Activated CD8-positive, alpha-beta memory T cell treated with anti-CD3 and anti-CD28 coated beads, Interleukin-2, amount 10 ng/mL, durations not matched to agents 7 days and 5 days (primary cell): ENCODE measurements around the gene DOC2A. TPM values are rescaled to one million over a fixed set of nuclear protein-coding genes. Genes with fewer than 3 reads are reported as not detected.

Source experiments
- ATAC-seq: fragments of 150-1000 bp; cut with Tn5 transposase; one replicate; pipeline ENCODE4 v1.10.0; 2021; ENCODE audit warnings: moderate library complexity
- CTCF ChIA-PET: fragments of 350-600 bp; sonication (Branson Sonifier 250); formaldehyde crosslinking; loops from one replicate; lab custom pipeline; 2021; ENCODE audit warnings: antibody characterized with exemption; lab: Charles Lee
- DNase-seq: peaks from one replicate; pipeline ENCODE4 v3.0.0-alpha.2; 2020
- H3K27ac Mint-ChIP-seq: one replicate; pipeline ENCODE4 v1.8.0; 2021; ENCODE audit warnings: mild to moderate bottlenecking, mixed read lengths
- H3K27me3 Mint-ChIP-seq: one replicate; pipeline ENCODE4 v1.8.0; 2021; ENCODE audit warnings: mixed read lengths
- H3K36me3 Mint-ChIP-seq: one replicate; pipeline ENCODE4 v1.8.0; 2021; ENCODE audit warnings: mild to moderate bottlenecking, mixed read lengths
- H3K4me1 Mint-ChIP-seq: one replicate; pipeline ENCODE4 v1.8.0; 2021; ENCODE audit warnings: mixed read lengths
- H3K4me3 Mint-ChIP-seq: one replicate; pipeline ENCODE4 v1.8.0; 2021; ENCODE audit warnings: mild to moderate bottlenecking, moderate library complexity, mixed read lengths
- H3K9me3 Mint-ChIP-seq: one replicate; pipeline ENCODE4 v1.8.0; 2022; ENCODE audit warnings: low read depth, mixed read lengths
- total RNA-seq, 2 experiments: library from RNA; stranded (reverse); gene quantifications; one replicate each; pipeline ENCODE4 v1.2.3, GENCODE V29; 2021

DOC2A gene
- total RNA-seq, 2 experiments from 2014 or later, result 0.49 TPM; not detected in 1

DNA sequence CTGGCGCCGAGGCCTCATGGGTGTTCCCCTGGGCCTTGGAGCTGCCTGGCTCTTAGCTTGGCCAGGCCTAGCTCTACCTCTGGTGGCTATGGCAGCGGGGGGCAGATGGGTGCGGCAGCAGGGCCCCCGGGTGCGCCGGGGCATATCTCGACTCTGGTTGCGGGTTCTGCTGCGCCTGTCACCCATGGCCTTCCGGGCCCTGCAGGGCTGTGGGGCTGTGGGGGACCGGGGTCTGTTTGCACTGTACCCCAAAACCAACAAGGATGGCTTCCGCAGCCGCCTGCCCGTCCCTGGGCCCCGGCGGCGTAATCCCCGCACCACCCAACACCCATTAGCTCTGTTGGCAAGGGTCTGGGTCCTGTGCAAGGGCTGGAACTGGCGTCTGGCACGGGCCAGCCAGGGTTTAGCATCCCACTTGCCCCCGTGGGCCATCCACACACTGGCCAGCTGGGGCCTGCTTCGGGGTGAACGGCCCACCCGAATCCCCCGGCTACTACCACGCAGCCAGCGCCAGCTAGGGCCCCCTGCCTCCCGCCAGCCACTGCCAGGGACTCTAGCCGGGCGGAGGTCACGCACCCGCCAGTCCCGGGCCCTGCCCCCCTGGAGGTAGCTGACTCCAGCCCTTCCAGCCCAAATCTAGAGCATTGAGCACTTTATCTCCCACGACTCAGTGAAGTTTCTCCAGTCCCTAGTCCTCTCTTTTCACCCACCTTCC, 23.3 kb downstream of the DOC2A start:
- Mint-ChIP-seq H3K4me1 (no peaks in the 10 kb centered on the region), H3K27me3 (no peaks in the 10 kb centered on the region), H3K27ac (no peak overlapping the region), H3K4me3 (no peak overlapping the region), H3K9me3 (no peaks in the 10 kb centered on the region), H3K36me3 (peaks cover 43% of the 10 kb centered on the region)
- CTCF ChIA-PET, result interaction anchor here (0.7 to 0.8 kb wide), 2 partner anchors 9 to 14 kb away, joined by 3 read pairs; partner anchors contain the start of gene TAOK2
- ATAC-seq, result no peak
- no peak for DNase-seq

GRCh38 chr16:29986931-29987330, 23.9 kb downstream of the DOC2A start:
- no peaks in the 10 kb centered on the region for H3K9me3 Mint-ChIP-seq
- no peak for ATAC-seq
- peaks cover 44% of the 10 kb centered on the region for H3K36me3 Mint-ChIP-seq
- no peak for DNase-seq
- H3K4me1 Mint-ChIP-seq, result no peaks in the 10 kb centered on the region
- H3K27ac Mint-ChIP-seq, result no peak overlapping the region
- no peaks in the 10 kb centered on the region for H3K27me3 Mint-ChIP-seq
- no peak overlapping the region for H3K4me3 Mint-ChIP-seq
- CTCF ChIA-PET, result interaction anchor here (0.7 to 1.0 kb wide), 2 partner anchors 9 to 10 kb away, joined by 3 read pairs; no protein-coding TSS in a partner anchor

DNA sequence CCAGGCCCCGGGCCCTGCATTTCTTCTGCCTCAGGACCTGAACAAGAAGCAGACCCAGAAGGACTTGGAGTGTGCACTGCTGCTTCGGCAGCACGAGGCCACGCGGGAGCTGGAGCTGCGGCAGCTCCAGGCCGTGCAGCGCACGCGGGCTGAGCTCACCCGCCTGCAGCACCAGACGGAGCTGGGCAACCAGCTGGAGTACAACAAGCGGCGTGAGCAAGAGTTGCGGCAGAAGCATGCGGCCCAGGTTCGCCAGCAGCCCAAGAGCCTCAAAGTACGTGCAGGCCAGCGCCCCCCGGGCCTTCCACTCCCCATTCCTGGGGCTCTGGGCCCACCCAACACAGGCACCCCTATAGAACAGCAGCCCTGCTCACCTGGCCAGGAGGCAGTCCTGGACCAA, 24.6 kb downstream of the DOC2A start:
- DNase-seq (no peak), ATAC-seq (no peak)
- Mint-ChIP-seq H3K9me3 (no peaks in the 10 kb centered on the region), H3K27ac (no peak overlapping the region), H3K27me3 (no peaks in the 10 kb centered on the region), H3K4me1 (no peaks in the 10 kb centered on the region), H3K36me3 (peaks cover 46% of the 10 kb centered on the region), H3K4me3 (no peak overlapping the region)
- CTCF ChIA-PET, result interaction anchor here (1.0 to 1.1 kb wide), 2 partner anchors 11 to 13 kb away, joined by 3 to 4 read pairs; partner anchors contain the start of gene TAOK2

DNA sequence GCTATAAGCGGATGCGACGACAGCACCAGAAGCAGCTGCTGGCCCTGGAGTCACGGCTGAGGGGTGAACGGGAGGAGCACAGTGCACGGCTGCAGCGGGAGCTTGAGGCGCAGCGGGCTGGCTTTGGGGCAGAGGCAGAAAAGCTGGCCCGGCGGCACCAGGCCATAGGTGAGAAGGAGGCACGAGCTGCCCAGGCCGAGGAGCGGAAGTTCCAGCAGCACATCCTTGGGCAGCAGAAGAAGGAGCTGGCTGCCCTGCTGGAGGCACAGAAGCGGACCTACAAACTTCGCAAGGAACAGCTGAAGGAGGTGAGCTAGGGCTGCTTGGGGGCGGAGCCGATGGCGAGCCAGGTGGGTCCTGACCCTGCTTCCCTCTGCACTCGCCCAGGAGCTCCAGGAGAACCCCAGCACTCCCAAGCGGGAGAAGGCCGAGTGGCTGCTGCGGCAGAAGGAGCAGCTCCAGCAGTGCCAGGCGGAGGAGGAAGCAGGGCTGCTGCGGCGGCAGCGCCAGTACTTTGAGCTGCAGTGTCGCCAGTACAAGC, 25.5 kb downstream of the DOC2A start:
- Mint-ChIP-seq H3K4me3 (no peak overlapping the region), H3K27me3 (no peaks in the 10 kb centered on the region), H3K4me1 (no peaks in the 10 kb centered on the region), H3K9me3 (no peaks in the 10 kb centered on the region), H3K27ac (no peak overlapping the region), H3K36me3 (peaks cover 43% of the 10 kb centered on the region)
- ATAC-seq (no peak), DNase-seq (no peak)
- CTCF ChIA-PET, result interaction anchor here (1.1 kb wide), 1 partner anchor 12 kb away, joined by 4 read pairs; the partner anchor contains the start of gene TAOK2

- Mint-ChIP-seq H3K9me3 (no peaks in the 10 kb centered on the region), H3K27ac (no peak overlapping the region), H3K4me1 (no peaks in the 10 kb centered on the region), H3K27me3 (no peaks in the 10 kb centered on the region), H3K4me3 (no peak overlapping the region), H3K36me3 (peaks cover 43% of the 10 kb centered on the region)
- ATAC-seq (no peak), DNase-seq (no peak)
- CTCF ChIA-PET, result no interaction called here
Measured at GRCh38 chr16:29984764-29985147, 26.1 kb downstream of the DOC2A start.

DNA sequence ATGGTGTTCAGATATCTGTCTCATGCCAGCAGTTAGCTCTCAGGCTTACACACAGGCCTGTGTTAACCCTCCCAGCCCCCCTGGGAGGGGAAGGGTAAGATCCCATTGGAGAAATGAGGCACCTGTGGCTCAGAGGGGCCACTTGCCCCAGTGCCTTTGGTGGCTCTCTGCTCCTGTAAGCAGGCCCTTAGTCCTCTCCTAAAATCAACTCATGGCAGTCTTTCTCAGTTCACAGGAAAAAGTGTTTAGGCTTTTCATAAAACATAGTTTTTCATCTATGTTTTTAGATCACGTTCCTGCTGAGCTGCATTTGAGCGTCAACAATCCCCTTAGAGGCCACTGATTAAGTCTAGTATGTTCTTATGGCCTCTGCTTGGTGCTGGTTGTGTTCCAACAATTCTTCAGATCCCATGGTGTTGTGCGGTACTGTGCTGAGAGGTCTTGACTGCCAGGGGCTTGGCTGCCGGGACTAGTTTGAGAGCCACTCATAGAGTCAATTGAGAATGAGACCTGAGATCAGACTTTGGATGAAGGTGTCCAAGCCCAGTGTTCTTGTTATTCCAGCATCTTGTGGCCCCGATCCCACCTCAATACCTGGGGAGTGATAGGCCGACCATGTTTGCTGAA, 26.6 kb downstream of the DOC2A start:
- Mint-ChIP-seq H3K27ac (no peak overlapping the region), H3K36me3 (peaks cover 48% of the 10 kb centered on the region), H3K4me3 (no peak overlapping the region), H3K9me3 (no peaks in the 10 kb centered on the region), H3K4me1 (no peaks in the 10 kb centered on the region), H3K27me3 (no peaks in the 10 kb centered on the region)
- DNase-seq, result no peak
- CTCF ChIA-PET, result no interaction called here
- no peak for ATAC-seq

GRCh38 chr16:29983420-29984136, 27.2 kb downstream of the DOC2A start:
- Mint-ChIP-seq H3K4me3 (no peak overlapping the region), H3K27me3 (no peaks in the 10 kb centered on the region), H3K27ac (no peak overlapping the region), H3K9me3 (no peaks in the 10 kb centered on the region), H3K36me3 (peaks cover 47% of the 10 kb centered on the region), H3K4me1 (no peaks in the 10 kb centered on the region)
- DNase-seq, result no peak
- CTCF ChIA-PET, result no interaction called here
- ATAC-seq, result no peak

DNA sequence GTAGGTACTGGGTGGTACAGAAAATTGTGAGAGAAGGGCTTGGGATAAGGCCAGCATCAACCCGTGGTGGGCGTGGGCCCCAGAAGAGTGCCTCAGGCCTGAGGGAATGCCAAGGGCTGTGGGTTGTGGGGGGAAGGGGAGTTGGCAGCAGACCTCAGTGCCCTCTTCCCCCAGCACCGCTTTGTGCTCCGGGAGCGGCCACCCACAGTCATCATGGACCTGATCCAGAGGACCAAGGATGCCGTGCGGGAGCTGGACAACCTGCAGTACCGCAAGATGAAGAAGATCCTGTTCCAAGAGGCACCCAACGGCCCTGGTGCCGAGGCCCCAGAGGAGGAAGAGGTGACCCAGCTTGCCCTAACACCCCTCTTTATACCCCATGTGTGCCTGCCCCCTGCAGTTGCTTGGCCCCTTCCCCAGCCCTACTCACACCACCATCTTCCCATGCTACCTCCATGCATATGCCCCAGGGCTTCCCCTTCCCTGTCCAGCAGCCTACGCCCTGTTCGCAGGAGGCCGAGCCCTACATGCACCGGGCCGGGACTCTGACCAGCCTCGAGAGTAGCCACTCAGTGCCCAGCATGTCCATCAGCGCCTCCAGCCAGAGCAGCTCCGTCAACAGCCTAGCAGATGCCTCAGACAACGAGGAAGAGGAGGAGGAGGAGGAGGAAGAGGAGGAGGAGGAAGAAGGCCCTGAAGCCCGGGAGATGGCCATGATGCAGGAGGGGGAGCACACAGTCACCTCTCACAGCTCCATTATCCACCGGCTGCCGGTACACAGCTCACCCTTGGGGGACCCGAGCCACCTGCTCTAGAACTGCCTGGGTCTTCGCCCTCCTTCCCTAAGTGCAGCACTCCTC, 28.0 kb downstream of the DOC2A start:
- no peaks in the 10 kb centered on the region for H3K9me3 Mint-ChIP-seq
- no peak overlapping the region for H3K27ac Mint-ChIP-seq
- H3K36me3 Mint-ChIP-seq, result peaks cover 47% of the 10 kb centered on the region
- H3K4me3 Mint-ChIP-seq, result no peak overlapping the region
- CTCF ChIA-PET, result no interaction called here
- DNase-seq, result no peak
- H3K4me1 Mint-ChIP-seq, result no peaks in the 10 kb centered on the region
- H3K27me3 Mint-ChIP-seq, result no peaks in the 10 kb centered on the region
- ATAC-seq, result no peak

DNA sequence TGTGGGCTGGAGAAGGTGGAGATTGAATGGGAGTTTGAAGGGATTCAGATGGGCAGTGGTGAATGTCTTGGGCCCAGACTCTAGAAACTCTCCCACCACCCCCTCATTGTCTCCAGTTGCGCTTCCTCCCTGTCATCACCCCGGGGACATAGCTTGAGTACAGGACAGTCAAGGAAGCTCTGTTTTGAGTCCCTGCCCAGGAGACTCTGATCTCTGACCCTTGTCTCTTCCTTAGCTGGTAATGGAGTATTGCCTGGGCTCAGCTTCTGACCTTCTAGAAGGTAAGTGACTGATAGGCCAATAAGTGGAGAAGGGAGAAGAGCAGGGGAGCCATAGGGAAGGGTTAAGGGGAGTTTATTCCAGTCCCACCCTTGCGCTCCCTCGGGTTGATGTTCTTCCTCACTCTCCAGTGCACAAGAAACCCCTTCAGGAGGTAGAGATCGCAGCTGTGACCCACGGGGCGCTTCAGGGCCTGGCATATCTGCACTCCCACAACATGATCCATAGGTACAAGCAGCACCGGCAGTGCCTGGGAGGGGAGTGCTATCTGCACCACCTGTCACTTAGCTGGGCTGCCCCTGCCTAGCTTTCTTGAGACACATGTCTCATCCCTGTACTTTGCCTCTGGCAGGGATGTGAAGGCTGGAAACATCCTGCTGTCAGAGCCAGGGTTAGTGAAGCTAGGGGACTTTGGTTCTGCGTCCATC, 32.1 kb downstream of the DOC2A start:
- no peak for ATAC-seq
- Mint-ChIP-seq H3K4me1 (peaks cover 22% of the 10 kb centered on the region), H3K9me3 (no peaks in the 10 kb centered on the region), H3K27ac (no peak overlapping the region), H3K27me3 (no peaks in the 10 kb centered on the region), H3K4me3 (no peak overlapping the region), H3K36me3 (peaks cover 29% of the 10 kb centered on the region)
- CTCF ChIA-PET, result interaction anchor here (0.6 to 1.2 kb wide), 2 partner anchors 8 to 54 kb away, joined by 3 read pairs; no protein-coding TSS in a partner anchor
- no peak for DNase-seq

GRCh38 chr16:29978081-29978480, 32.7 kb downstream of the DOC2A start:
- CTCF ChIA-PET, result interaction anchor here (0.6 to 1.3 kb wide), 3 partner anchors 9 to 130 kb away, joined by 3 to 5 read pairs (median 3); no protein-coding TSS in a partner anchor

DNA sequence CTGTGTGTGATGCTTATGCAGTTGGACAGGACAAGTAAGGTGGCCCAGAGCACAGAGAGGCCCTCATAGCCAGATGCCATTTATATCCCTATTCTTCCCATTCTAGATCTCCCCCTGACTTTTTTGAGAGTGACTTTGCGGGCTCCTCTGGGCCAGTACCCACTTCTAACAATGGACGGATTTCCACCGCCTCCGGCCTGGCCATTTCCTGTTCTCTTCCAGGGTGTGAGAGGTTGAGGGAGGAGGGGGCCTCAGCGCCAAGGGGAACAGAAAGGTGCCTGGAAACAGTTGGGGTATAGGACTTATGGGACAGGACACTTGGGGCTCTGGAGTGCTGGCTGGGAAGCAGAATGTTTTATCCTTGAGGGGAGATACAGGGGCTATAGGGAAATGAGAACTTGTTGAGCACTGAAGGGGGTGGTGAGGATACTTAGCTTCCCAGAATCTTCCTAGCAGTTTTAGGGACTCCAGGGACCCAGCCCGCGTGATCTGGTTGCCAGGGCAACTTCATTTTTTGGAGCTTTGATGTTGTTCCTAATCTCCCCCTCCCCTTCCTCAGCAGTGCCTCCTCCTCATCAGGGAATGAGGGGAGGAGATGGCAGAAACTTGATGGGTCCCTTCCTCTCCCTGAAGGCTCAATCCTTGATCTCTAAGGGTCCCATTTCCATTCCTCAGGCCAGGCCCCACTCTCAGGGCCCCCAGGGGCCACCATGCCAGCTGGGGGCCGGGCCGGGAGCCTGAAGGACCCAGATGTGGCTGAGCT, 33.6 kb downstream of the DOC2A start:
- Mint-ChIP-seq H3K27me3 (no peaks in the 10 kb centered on the region), H3K4me1 (peaks cover 30% of the 10 kb centered on the region), H3K36me3 (peaks cover 27% of the 10 kb centered on the region), H3K9me3 (no peaks in the 10 kb centered on the region), H3K27ac (peak overlapping the region; percentile 62), H3K4me3 (no peak overlapping the region)
- DNase-seq, result no peak
- no peak for ATAC-seq
- CTCF ChIA-PET, result interaction anchor here (0.6 to 1.3 kb wide), 3 partner anchors 10 to 129 kb away, joined by 3 to 5 read pairs (median 3); partner anchors contain the start of gene INO80E

More at GRCh38 chr16:29978081-29978480, 32.7 kb downstream of the DOC2A start:
- ATAC-seq (no peak), DNase-seq (no peak)
- Mint-ChIP-seq H3K4me3 (no peak overlapping the region), H3K9me3 (no peaks in the 10 kb centered on the region), H3K27me3 (no peaks in the 10 kb centered on the region), H3K36me3 (peaks cover 28% of the 10 kb centered on the region), H3K4me1 (peaks cover 26% of the 10 kb centered on the region), H3K27ac (no peak overlapping the region)
